ENCODE measurements around the gene RAD1.

The RAD1 gene

DNA sequence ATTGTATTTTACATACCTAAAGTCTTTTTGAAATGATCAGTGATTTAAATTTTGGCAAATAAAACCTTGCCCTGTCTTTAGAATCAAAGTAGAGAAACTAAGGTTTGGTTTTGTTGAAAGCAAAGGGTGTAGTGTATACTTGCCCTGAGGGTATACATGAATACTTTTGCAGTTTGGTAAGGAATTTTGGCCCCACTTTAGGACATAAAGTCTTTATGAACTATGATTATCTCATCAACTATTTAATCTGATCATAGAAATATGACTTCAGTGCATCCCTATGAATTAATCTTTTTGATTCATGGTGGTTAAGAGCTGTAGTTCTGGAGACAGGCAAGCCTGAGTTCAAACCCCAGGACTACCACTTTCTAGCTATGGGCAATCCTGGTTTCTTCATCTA is 17.7 kb downstream of the RAD1 start:
- no peaks in the 10 kb centered on the region for H3K9me3 Mint-ChIP-seq
- no peak overlapping the region for H3K4me3 Mint-ChIP-seq
- H3K27ac Mint-ChIP-seq: no peak overlapping the region
- DNase-seq: no peak
- H3K4me1 Mint-ChIP-seq (ENCODE audit: low read depth): no peaks in the 10 kb centered on the region
- peaks cover 24% of the 10 kb centered on the region for H3K36me3 Mint-ChIP-seq (ENCODE audit: low read depth)
- no peaks in the 10 kb centered on the region for H3K27me3 Mint-ChIP-seq

DNA sequence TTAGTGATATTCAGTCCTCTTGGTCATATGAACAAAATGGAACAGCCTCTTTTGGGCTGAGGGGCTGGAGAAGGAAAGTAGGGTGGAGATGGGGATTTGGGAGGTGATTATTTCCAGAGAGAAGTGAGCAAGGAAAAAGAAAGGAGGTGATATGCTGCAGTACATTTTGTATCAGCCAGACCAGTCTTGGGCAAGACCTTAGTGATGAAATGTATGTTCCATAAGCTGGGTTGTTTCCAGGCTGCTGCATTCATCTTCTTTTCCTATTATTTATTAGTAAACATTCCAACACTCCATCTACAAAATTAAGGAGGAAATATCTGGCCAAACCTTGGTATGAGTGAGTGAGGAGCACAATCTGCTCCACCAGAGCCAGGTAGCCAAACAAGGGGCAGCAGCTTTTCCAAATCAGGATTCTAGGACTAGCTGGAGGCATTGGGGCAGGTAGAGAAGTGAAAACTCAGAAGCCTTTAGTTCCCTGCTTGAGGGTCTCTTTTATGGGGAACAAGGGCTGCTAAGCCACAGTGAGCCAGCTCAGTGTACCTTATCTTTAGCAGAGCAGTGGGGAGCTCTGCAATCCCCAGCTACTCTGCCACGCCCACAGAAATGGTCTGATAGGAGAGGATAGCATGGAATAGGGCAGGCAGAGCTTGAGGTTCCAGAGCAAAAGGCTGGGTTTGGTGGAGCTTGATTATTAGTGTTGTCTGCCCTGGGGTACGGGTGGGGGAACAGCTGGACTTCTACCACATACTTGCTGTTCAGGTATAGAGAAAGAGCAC is 19.5 kb downstream of the RAD1 start:
- Mint-ChIP-seq H3K36me3 (ENCODE audit: low read depth) (peaks cover 16% of the 10 kb centered on the region), H3K4me3 (no peak overlapping the region), H3K9me3 (no peaks in the 10 kb centered on the region), H3K27me3 (no peaks in the 10 kb centered on the region), H3K4me1 (ENCODE audit: low read depth) (no peaks in the 10 kb centered on the region), H3K27ac (no peak overlapping the region)
- DNase-seq: no peak

GRCh38 chr5:34894716-34895115 is 20.6 kb downstream of the RAD1 start:
- Mint-ChIP-seq H3K9me3 (no peaks in the 10 kb centered on the region), H3K27ac (no peak overlapping the region), H3K27me3 (no peaks in the 10 kb centered on the region), H3K4me3 (no peak overlapping the region), H3K4me1 (ENCODE audit: low read depth) (no peaks in the 10 kb centered on the region), H3K36me3 (ENCODE audit: low read depth) (peaks cover 10% of the 10 kb centered on the region)
- no peak for DNase-seq

DNA sequence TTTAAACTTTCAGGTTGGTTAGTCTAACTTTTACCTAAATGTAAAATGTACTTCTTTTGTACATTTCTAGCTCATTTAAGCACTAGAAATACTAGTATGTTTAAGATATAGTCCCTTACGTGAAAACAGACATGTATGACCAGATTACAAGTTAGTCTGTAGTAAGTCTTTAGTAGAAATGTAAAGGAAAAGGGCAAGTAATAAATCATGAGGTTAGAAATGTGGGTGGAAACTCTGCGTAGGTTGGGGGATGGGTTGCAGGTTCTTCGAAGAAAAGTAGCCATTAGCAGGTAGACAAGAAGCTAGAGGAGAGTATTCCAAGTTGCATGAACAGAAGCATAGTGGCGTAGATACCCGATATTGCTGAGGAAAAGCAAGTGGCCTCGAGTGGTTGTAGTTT is 22.9 kb downstream of the RAD1 start:
- H3K36me3 Mint-ChIP-seq (ENCODE audit: low read depth): peaks cover 10% of the 10 kb centered on the region

GRCh38 chr5:34891981-34892380 is 23.3 kb downstream of the RAD1 start:
- Mint-ChIP-seq H3K27me3 (no peaks in the 10 kb centered on the region), H3K9me3 (no peaks in the 10 kb centered on the region), H3K4me3 (no peak overlapping the region), H3K27ac (no peak overlapping the region), H3K4me1 (ENCODE audit: low read depth) (no peaks in the 10 kb centered on the region), H3K36me3 (ENCODE audit: low read depth) (peaks cover 10% of the 10 kb centered on the region)
- DNase-seq: no peak

More for the DNA sequence above, 22.9 kb downstream of the RAD1 start:
- no peaks in the 10 kb centered on the region for H3K9me3 Mint-ChIP-seq
- no peaks in the 10 kb centered on the region for H3K27me3 Mint-ChIP-seq
- no peak overlapping the region for H3K27ac Mint-ChIP-seq
- no peak overlapping the region for H3K4me3 Mint-ChIP-seq
- H3K4me1 Mint-ChIP-seq (ENCODE audit: low read depth): no peaks in the 10 kb centered on the region
- DNase-seq: no peak

GRCh38 chr5:34889394-34889793 is 25.9 kb downstream of the RAD1 start:
- Mint-ChIP-seq H3K27ac (no peak overlapping the region), H3K9me3 (no peaks in the 10 kb centered on the region), H3K4me3 (no peak overlapping the region), H3K27me3 (peaks cover 5% of the 10 kb centered on the region), H3K4me1 (ENCODE audit: low read depth) (no peaks in the 10 kb centered on the region), H3K36me3 (ENCODE audit: low read depth) (no peaks in the 10 kb centered on the region)
- DNase-seq: no peak

- H3K27me3 Mint-ChIP-seq: peaks cover 15% of the 10 kb centered on the region
- no peak for DNase-seq
- no peaks in the 10 kb centered on the region for H3K9me3 Mint-ChIP-seq
These were observed 28.7 kb downstream of the RAD1 start for GRCh38 chr5:34886392-34887119.

DNA sequence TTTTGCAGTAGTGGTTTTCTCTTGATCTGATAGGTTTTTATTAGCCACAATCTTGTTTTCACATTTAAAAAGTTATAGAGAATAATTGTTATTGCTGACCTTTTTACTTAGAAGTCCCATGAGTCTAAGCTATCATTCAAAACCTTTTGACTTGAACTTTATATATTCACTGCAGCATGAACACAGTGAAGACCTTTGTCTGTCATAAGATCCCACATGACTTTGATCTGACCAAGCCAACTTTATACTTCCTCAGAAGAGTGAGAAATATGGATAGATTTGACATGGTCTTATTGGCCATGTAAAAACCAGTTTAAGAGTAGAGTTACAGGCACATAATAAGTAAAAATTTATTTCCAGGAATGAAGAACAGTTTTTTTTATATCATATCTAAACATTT is 34.1 kb downstream of the RAD1 start:
- no peak overlapping the region for H3K27ac Mint-ChIP-seq
- no peaks in the 10 kb centered on the region for H3K36me3 Mint-ChIP-seq (ENCODE audit: low read depth)
- no peak for DNase-seq
- peaks cover 6% of the 10 kb centered on the region for H3K9me3 Mint-ChIP-seq
- no peaks in the 10 kb centered on the region for H3K4me1 Mint-ChIP-seq (ENCODE audit: low read depth)
- H3K4me3 Mint-ChIP-seq: no peak overlapping the region
- H3K27me3 Mint-ChIP-seq: peaks cover 15% of the 10 kb centered on the region

More at GRCh38 chr5:34886392-34887119, 28.7 kb downstream of the RAD1 start:
- H3K27ac Mint-ChIP-seq: no peak overlapping the region
- H3K4me3 Mint-ChIP-seq: no peak overlapping the region
- H3K36me3 Mint-ChIP-seq (ENCODE audit: low read depth): no peaks in the 10 kb centered on the region
- H3K4me1 Mint-ChIP-seq (ENCODE audit: low read depth): no peaks in the 10 kb centered on the region

GRCh38 chr5:34876275-34876674 is 39.0 kb downstream of the RAD1 start:
- no peaks in the 10 kb centered on the region for H3K4me1 Mint-ChIP-seq (ENCODE audit: low read depth)
- no peak overlapping the region for H3K4me3 Mint-ChIP-seq
- no peak for DNase-seq
- H3K9me3 Mint-ChIP-seq: peaks cover 13% of the 10 kb centered on the region
- H3K27me3 Mint-ChIP-seq: peaks cover 2% of the 10 kb centered on the region
- H3K36me3 Mint-ChIP-seq (ENCODE audit: low read depth): no peaks in the 10 kb centered on the region
- no peak overlapping the region for H3K27ac Mint-ChIP-seq

DNA sequence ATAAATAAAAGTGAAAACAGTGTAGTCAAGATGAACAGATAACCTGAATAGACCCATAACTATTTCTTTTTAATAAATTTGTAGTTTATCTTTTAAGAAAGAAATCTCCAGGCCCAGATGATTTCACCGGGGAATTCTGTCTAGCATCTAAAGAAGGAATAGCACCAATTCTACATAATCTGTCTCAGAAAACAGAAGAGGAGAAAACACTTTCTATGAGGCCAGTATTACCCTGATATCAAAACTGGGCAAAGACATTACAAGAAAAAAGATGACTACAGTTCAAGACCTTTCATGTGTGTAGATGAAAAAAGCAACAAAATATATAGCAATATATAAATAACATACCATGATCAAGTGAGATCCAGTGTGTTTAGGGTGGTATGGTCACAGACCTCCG is 44.9 kb downstream of the RAD1 start:
- Mint-ChIP-seq H3K4me1 (ENCODE audit: low read depth) (no peaks in the 10 kb centered on the region), H3K9me3 (peaks cover under 1% of the 10 kb centered on the region), H3K27ac (no peak overlapping the region), H3K4me3 (no peak overlapping the region), H3K27me3 (no peaks in the 10 kb centered on the region), H3K36me3 (ENCODE audit: low read depth) (no peaks in the 10 kb centered on the region)
- no peak for DNase-seq

DNA sequence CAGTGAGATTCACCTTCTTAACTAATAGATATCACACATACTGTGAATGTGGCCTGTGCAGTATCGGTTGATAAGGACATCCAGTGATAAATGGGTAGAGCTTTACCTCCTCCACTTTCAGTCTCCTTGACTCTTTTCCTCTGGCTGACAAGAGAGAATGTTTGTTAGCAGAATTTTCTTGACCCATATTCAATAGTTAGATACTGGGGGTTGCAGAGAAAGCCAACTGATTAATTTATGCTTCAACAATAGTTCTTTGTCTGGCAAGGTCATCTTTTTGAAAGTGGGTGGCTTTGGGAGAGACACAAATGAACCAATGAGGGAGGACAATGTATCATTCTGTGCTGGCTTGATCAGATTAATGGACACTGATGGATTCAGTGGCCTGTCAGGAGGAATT is 46.0 kb downstream of the RAD1 start:
- no peaks in the 10 kb centered on the region for H3K9me3 Mint-ChIP-seq
- H3K27me3 Mint-ChIP-seq: no peaks in the 10 kb centered on the region
- no peak overlapping the region for H3K4me3 Mint-ChIP-seq
- no peak for DNase-seq
- no peak overlapping the region for H3K27ac Mint-ChIP-seq
- no peaks in the 10 kb centered on the region for H3K4me1 Mint-ChIP-seq (ENCODE audit: low read depth)
- H3K36me3 Mint-ChIP-seq (ENCODE audit: low read depth): no peaks in the 10 kb centered on the region

- Mint-ChIP-seq H3K4me1 (ENCODE audit: low read depth) (no peaks in the 10 kb centered on the region), H3K4me3 (no peak overlapping the region), H3K27me3 (no peaks in the 10 kb centered on the region), H3K9me3 (no peaks in the 10 kb centered on the region), H3K27ac (no peak overlapping the region), H3K36me3 (ENCODE audit: low read depth) (no peaks in the 10 kb centered on the region)
- DNase-seq: no peak
These were observed 46.5 kb downstream of the RAD1 start for GRCh38 chr5:34868791-34869190.

GRCh38 chr5:34867660-34868059 is 47.6 kb downstream of the RAD1 start:
- Mint-ChIP-seq H3K4me1 (ENCODE audit: low read depth) (no peaks in the 10 kb centered on the region), H3K4me3 (no peak overlapping the region), H3K36me3 (ENCODE audit: low read depth) (no peaks in the 10 kb centered on the region), H3K27me3 (no peaks in the 10 kb centered on the region), H3K9me3 (no peaks in the 10 kb centered on the region), H3K27ac (no peak overlapping the region)
- DNase-seq: no peak

GRCh38 chr5:34866989-34867471 is 48.3 kb downstream of the RAD1 start:
- no peaks in the 10 kb centered on the region for H3K36me3 Mint-ChIP-seq (ENCODE audit: low read depth)
- DNase-seq: no peak
- no peaks in the 10 kb centered on the region for H3K4me1 Mint-ChIP-seq (ENCODE audit: low read depth)
- H3K27me3 Mint-ChIP-seq: no peaks in the 10 kb centered on the region
- no peaks in the 10 kb centered on the region for H3K9me3 Mint-ChIP-seq
- H3K27ac Mint-ChIP-seq: no peak overlapping the region
- no peak overlapping the region for H3K4me3 Mint-ChIP-seq

GRCh38 chr5:34865091-34865490 is 50.2 kb downstream of the RAD1 start:
- H3K27me3 Mint-ChIP-seq: no peaks in the 10 kb centered on the region
- H3K4me1 Mint-ChIP-seq (ENCODE audit: low read depth): no peaks in the 10 kb centered on the region
- H3K27ac Mint-ChIP-seq: no peak overlapping the region
- H3K36me3 Mint-ChIP-seq (ENCODE audit: low read depth): no peaks in the 10 kb centered on the region
- no peak for DNase-seq
- no peaks in the 10 kb centered on the region for H3K9me3 Mint-ChIP-seq
- no peak overlapping the region for H3K4me3 Mint-ChIP-seq

All from activated T-cell treated with anti-CD3 and anti-CD28 coated beads, Interleukin-2, amount 50 U/mL, for 24 hours (primary cell).